Left kidney (tissue), 2 donors: ENCODE results near the gene FAM171A1. TPM values are rescaled to one million over a fixed set of nuclear protein-coding genes. Genes with fewer than 3 reads are reported as not detected.

ENCODE experiments used
- DNase-seq: peaks from one replicate; pipeline ENCODE4 v3.0.0-alpha.2; 2013
- polyA plus RNA-seq: library from polyadenylated mRNA; unstranded; fragments of 120-200 nt; gene quantifications from one replicate; pipeline ENCODE4 v1.2.1, GENCODE V29; 2013; ENCODE audit not compliant: insufficient read length

The FAM171A1 gene
- polyA plus RNA-seq, 1 donor: 93.2 TPM

DNA sequence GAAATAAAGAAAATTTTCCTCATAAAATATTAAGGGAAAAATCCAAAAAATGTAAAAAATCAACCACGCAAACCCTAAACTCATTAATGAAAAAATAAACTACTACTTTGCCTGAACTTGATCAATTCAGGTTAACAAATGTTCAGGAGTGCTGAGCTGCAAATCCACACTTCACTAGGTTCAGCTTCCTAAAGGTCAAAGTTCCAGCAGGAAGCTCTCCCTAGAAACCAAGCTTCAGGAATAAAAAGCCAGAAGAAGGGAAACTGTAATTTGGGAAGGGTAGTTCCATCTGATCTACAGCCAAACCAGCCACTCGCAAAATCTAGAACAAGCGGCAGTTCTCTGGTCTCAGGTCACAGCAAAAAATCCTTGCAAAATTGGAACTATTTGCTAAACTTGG, 194.8 kb downstream of the FAM171A1 start:
- no peak for DNase-seq

- no peak for DNase-seq
Observed at GRCh38 chr10:15175587-15175986, 195.5 kb downstream of the FAM171A1 start.

GRCh38 chr10:15172306-15172840, 198.7 kb downstream of the FAM171A1 start:
- DNase-seq: no peak

DNA sequence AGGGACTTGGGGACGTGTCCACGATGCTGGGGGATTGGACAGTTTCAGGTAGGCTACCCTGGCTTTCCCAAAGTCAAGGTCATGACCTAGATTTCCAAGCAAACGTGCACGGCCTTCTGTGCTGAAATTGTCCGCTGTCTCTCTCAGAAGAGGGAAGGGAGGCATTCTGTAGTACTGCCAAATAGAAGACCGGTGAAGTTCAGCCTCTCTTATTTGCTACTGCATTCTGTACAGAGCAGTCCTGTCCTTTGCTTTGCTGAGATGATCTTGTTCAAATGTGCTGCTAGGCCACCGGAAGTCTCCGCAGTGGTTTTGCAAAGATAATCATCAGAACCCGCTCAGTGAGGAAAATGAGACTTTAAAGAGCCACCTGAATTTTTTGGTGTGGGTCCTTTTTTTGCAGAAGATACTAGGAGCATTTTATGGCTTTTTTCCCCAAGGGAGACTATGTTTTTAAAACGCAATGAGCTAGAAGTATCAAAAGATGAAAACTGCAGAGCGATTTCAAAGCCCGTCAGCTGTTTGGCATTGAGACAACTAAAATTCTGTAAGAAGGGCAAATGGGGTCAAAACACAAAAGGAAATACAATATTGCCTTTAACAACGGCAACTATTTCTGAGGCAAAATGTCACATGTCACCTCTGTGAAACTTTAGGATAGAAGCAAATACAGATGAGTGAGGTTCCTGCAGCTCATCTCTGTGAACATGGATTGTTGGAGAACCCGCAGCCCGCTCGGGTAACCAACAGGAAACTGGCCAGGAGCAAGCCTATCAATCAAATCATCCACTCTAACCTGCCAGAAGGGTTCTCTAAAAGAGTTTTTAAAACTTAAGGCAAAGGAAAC, 201.3 kb downstream of the FAM171A1 start:
- DNase-seq: no peak

DNA sequence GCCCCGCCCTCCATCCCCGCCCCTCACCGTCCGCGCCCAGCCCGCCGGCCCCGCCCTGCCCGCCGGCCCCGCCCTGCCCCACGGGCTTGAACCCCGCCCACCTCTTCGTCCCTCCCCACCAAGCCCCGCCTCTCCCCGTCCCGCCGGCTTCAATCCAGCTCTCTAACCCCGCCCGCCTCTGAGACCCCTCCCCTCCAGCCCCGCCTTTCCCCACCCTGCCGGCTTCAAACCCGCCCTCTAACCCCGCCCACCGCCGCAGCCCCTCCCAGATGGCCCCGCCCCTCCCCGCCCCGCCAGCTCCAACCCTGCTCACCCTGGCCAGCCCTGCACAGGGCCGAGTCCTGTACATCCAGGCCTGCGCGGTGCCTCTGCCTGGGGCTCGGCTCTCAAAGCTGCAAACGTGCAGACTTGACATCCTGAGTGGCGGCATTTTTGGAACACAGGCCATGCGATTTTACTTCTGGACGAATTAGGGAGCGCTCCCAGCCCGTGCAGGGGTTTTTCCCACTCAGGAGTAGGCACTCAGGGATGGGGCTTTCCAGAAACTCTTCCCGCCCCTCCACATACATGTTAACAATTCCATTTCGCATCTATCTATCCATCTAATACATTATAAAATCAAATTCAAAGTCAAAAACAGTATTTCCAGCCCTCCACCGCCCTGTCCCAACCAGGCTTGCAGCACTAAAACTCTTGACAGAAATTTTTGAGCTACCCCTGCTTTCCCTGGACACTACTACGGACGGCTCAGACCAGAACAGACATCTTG, 202.1 kb downstream of the FAM171A1 start:
- peak; percentile 92 for DNase-seq

GRCh38 chr10:15168291-15168785, 202.8 kb downstream of the FAM171A1 start, which contains the start of gene NMT2:
Gene NMT2, minus strand, starts transcription at chr10:15168693. Its CDS starts 81 bp downstream, at chr10:15168612.
- DNase-seq: peak; percentile 80

DNA sequence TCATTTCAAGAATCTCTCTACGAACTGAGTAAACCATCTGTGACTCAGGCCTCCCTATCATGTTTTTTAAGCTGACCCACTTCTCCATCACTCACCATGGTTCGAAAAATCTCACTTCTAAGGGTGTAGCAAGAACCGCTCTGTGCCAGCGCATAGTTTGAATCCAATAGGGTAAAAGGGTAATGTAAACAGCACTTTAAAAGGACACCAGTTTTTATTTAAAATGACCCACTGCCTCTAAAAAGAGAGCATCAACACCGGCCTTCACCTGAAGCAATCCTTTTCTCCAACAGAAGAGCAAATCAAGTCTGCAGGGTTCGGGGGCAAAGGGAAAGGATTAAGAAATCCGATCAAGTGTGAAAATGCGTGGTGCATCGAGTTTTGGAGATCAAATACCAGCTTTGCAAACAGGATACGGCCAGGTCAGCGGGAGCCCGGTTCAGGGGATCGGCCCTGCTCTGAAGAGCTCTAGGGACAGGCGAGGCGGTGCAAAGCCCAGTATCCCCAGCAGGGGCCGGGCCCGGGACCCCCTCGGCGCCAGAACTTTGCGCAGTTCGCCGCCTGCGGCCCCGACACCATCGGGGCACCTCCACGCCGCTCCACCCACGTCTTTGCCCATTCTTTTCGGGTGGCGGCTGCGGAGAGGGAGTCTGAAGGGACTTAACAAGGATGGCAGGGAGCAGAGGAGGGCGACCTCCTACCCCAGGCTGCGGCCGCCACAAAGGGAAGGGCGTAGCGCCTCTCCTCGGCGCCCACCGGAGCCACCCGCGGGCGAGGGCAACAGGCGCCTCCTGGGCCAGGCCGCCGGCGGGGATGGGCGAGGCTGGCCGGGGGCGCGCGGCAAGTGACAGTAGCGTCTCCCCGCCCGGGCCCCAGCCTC, 203.4 kb downstream of the FAM171A1 start:
- DNase-seq: peak; percentile 60

GRCh38 chr10:15166325-15166724, 204.8 kb downstream of the FAM171A1 start:
- DNase-seq: no peak

- no peak for DNase-seq
Observed at GRCh38 chr10:15163253-15163828, 207.7 kb downstream of the FAM171A1 start.

Other genes starting within 250 kb of the FAM171A1 start
- gene NMT2, start 202.6 kb downstream of the FAM171A1 start, polyA plus RNA-seq: 45.5 TPM